GM20000 (cell line): ENCODE results near the gene AIM2.
A peak's percentile ranks its signal among the peaks of the same experiment; 100 is the strongest.
"Not testable (repeated sequence)": the region's sequence is repeated elsewhere in the genome, so short reads cannot be mapped to it uniquely, and the experiment has no call there.

Experiments used
- DNase-seq: peaks from one replicate; pipeline ENCODE4 v3.0.0; 2012; ENCODE audit warnings: low spot score
- CTCF ChIP-seq: IDR thresholded peaks from 2 replicates; pipeline ENCODE4 v1.5.1; 2012; ENCODE audit warnings: mild to moderate bottlenecking, control low read depth; ENCODE audit errors: extremely low read depth, missing control alignments

Gene AIM2

GRCh38 chr1:159058751-159059150 lies 17.8 kb downstream of the AIM2 start:
- no peak for DNase-seq
- TF ChIP-seq CTCF, result no peak

GRCh38 chr1:159056069-159056698 lies 20.4 kb downstream of the AIM2 start:
- TF ChIP-seq CTCF, result no peak
- no peak for DNase-seq

- DNase-seq, result no peak
Measured at GRCh38 chr1:159055181-159055641, 21.4 kb downstream of the AIM2 start.

GRCh38 chr1:159054427-159054826 lies 22.1 kb downstream of the AIM2 start:
- DNase-seq, result no peak
- no peak for TF ChIP-seq CTCF

More at GRCh38 chr1:159055181-159055641, 21.4 kb downstream of the AIM2 start:
- no peak for TF ChIP-seq CTCF

- no peak for TF ChIP-seq CTCF
Measured at GRCh38 chr1:159051436-159051835, 25.1 kb downstream of the AIM2 start.

GRCh38 chr1:159046486-159046885 lies 30.1 kb downstream of the AIM2 start:
- not testable (repeated sequence) for DNase-seq

More at GRCh38 chr1:159051436-159051835, 25.1 kb downstream of the AIM2 start:
- no peak for DNase-seq

- DNase-seq, result peak; percentile 13
Measured at GRCh38 chr1:159040893-159041724, 35.5 kb downstream of the AIM2 start.

More at GRCh38 chr1:159040893-159041724, 35.5 kb downstream of the AIM2 start:
- TF ChIP-seq CTCF, result no peak
